Panc1 (cell line): ENCODE results near the gene PEAK3.

Experiments used
- CTCF ChIP-seq: fragments of 450-650 bp; IDR thresholded peaks from 2 replicates; pipeline ENCODE4 v1.5.1; 2017; ENCODE audit warnings: mild to moderate bottlenecking
- SIN3A ChIP-seq: IDR thresholded peaks from 2 replicates; pipeline ENCODE4 v1.6.1; 2012; ENCODE audit warnings: low read depth, mild to moderate bottlenecking, low read length, moderate library complexity, borderline replicate concordance; ENCODE audit not compliant: insufficient read depth
- TCF7L2 ChIP-seq: IDR thresholded peaks from 2 replicates; pipeline ENCODE4 v1.6.1; 2011; ENCODE audit warnings: mild to moderate bottlenecking, low read depth, low read length, inconsistent platforms

GRCh38 chr19:2320939-2321338, 39.0 kb upstream of the PEAK3 start:
- TF ChIP-seq CTCF = no peak
- no peak for TF ChIP-seq TCF7L2
- no peak for TF ChIP-seq SIN3A
